ENCODE measurements around the gene MICAL2.

The MICAL2 gene

GRCh38 chr11:12183827-12184620, 73.6 kb downstream of the MICAL2 start:
- in situ Hi-C loops (cut with MboI; ENCODE audit: low sequenced_read_pairs): no loop called here

DNA sequence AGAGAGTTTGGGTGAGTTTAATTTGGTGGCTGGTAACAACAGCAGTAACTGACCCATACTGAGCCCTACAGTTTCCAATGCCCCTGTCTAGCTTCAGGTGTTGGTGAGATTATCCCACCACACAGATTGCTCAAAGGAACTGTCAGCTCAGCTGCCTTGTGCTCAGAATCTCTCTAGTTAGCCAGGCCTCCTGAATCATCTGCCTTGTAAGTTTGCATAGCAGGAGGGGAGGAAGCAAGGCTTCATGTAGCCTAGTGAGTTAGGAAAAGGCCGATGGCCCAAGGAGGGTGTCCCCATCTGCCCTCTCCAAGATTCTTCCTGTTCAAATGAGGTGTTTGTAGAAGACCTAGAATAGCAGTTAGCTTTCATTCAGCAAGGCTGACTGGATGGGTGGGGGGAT, 74.3 kb downstream of the MICAL2 start:
- in situ Hi-C loops (cut with MboI; ENCODE audit: low sequenced_read_pairs): no loop called here

- in situ Hi-C loops (cut with MboI; ENCODE audit: low sequenced_read_pairs): no loop called here
These were observed 74.8 kb downstream of the MICAL2 start for GRCh38 chr11:12185106-12185690.

GRCh38 chr11:12185914-12186313, 75.5 kb downstream of the MICAL2 start:
- in situ Hi-C loops (cut with MboI; ENCODE audit: low sequenced_read_pairs): no loop called here

GRCh38 chr11:12186701-12187100, 76.3 kb downstream of the MICAL2 start:
- in situ Hi-C loops (cut with MboI; ENCODE audit: low sequenced_read_pairs): no loop called here

DNA sequence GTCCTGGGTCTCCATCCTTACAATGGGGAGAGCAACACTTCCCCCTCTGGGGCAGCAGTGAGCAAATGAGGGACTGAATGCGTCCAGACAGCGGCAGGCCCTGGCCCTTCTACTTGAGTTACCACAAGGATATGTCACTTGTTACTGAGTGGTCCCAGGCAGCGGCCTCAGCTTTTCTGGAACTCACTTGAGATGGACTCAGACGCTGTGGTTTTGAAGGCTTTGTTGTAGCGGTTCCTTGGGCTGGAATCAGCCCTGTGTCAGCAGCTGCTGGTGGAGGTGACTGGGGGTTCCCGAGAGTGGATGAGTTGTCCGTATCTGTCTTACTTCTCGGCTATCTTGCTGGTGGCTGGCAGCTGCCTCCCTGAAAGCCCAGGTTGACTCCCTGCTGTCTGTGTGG, 77.0 kb downstream of the MICAL2 start:
- in situ Hi-C loops (cut with MboI; ENCODE audit: low sequenced_read_pairs): no loop called here

DNA sequence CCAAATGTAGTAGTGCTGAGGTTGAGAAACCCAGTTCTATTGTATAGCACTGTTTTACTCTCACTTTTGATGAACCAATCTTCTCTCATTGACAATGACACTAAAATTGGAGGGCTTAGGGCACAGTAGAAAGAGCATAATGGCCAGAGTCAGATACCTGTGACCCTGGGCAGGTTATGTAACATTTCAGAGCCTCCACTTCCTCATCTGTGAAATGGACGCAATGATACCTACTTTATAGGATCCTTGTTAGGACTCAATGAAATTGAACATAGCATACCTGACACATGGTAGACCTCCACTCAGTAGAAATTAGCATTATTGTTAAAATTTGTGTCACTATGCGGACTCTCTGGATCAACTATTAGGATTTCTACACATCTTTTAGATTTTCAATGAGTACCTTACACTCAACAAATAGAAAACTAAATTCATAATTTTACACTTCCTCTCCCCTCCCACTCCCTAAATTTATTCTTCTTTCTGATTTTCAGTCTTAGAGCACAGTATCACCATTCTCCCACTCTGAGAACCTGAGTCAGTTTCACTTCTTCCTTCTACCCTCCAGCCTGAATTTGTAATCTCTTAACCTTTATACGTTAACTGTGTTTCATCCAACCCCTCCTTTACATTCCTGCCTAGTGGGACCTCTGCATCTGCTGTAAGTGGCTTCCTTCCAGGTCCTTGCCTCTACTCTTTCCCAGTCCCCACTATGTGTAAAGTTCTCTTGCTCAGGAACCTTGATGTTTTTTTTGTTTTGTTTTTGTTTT, 78.3 kb downstream of the MICAL2 start:
- in situ Hi-C loops (cut with MboI; ENCODE audit: low sequenced_read_pairs): no loop called here

DNA sequence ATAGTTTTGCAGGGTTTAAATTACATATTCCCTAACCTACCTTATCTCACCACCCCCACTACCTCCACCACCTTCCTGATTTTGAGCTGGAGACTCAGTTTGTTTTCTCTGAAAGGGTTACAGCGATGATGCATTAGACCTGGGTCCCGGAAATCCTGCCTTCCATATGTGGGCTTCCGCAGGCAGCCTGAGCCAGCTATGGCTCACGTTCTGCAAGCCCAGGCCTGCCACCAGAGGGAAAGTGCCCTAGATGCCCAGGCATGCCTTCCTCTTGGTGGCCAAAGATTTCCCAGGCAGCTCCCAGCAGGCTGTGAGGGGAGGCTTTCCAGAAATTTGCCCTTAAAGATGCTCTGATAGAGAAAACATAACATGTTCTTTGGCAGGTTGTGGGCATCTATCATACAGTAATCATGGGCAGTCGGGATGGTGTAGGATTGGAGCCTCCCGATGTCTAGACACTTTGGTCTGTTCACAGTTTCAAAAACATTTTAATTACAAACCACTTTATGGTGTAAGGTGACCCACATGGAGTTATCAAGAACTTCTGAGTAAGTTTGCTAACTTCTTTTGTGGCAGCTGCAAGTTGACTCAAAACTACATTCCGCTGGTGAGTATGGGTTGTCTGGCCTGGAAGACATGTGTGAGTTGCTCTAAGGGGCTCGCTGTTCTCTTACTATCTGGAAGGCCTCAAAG, 79.3 kb downstream of the MICAL2 start:
- in situ Hi-C loops (cut with MboI; ENCODE audit: low sequenced_read_pairs): no loop called here

DNA sequence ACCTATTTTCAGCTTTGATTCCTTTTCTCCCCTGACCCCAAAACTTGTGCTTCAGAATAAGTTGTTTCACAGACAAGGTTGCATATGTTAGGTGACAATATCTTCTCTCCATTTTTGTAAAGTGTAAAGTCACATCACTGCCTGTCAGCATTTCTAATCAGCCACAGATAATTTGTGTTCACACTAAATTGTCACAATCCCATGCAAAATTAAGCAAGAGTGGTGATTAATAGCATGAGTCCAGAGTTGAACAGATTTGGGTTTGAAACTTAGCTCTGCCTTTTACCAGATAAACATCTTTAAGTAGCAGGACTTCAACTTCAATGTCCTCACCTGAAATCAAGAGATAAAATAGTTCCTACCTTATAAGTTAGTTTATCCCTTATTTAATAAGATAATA, 80.1 kb downstream of the MICAL2 start:
- in situ Hi-C loops (cut with MboI; ENCODE audit: low sequenced_read_pairs): no loop called here

DNA sequence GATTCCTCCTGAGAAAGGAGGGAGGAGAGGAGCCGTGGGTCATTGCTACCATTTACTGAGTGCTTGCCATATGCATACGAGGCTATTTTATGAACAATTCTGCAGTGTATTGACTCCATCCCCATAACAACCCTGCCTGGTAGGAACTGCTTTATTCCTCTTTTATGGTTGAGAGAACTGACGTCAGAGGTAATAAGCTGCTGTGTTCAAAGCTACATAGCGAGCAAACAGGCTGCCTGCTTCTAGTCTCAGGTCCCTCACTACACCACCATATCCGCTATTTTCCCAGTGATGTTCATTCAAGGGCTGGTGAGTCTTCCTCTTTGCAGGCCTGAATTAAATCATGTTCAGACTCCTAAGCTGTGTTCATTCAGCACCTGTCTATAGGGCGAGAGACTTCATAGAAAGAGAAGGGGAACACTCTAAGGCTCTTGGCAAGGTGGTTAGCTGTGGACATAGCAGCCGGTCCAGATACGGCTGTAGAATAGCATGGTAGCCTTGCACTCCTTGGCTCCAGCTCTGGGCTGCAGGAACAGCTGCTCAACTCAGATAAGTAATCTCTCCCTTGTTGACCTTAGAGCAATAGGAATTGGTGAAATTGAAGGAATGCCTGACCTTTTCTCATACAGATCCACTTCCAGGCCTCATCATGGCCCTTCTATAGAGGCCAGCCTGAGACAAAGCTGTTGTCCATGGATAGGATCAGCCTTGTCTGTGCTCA, 82.6 kb downstream of the MICAL2 start:
- in situ Hi-C loops (cut with MboI; ENCODE audit: low sequenced_read_pairs): no loop called here

- in situ Hi-C loops (cut with MboI; ENCODE audit: low sequenced_read_pairs): no loop called here
These were observed 83.3 kb downstream of the MICAL2 start for GRCh38 chr11:12193515-12194336.

DNA sequence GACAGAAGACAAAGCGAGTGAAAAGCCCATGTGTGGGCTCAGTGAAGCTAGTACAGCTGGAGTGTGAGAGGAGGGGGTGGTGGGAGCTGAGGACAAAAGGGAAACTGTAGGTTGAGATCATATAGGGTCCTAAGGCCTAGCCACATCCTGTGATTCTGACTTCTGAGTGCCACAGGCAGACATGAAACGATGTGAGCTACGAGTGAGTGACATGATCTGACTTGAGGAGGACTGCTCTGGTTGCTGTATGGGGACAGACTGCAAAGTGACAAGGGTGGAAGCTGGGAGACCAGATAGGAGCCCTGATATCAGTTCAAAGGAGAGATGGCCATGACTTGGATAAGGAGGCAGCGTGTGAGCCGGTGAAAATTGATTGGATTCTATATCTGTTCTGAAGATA, 85.4 kb downstream of the MICAL2 start:
- in situ Hi-C loops (cut with MboI; ENCODE audit: low sequenced_read_pairs): no loop called here

- in situ Hi-C loops (cut with MboI; ENCODE audit: low sequenced_read_pairs): no loop called here
These were observed 85.9 kb downstream of the MICAL2 start for GRCh38 chr11:12196308-12196707.

DNA sequence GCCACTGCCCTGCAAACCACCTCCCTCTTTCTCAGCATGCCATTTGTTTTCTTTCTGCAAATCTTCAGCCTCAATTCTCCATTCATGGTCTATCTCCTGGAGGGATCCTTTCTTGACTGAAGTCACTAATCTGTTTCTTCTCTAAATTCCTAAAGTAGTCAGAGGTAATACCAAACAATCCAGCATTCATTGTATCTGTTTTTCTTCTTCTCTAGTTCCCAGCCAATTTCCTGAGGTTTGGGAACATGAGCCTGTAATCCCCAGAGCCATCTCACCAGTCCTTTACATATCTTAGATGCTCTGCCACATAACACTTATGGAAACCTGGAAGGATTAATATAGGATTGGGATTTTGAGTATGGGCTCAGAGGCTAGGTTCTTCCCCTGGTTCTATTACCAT, 86.5 kb downstream of the MICAL2 start:
- in situ Hi-C loops (cut with MboI; ENCODE audit: low sequenced_read_pairs): no loop called here

DNA sequence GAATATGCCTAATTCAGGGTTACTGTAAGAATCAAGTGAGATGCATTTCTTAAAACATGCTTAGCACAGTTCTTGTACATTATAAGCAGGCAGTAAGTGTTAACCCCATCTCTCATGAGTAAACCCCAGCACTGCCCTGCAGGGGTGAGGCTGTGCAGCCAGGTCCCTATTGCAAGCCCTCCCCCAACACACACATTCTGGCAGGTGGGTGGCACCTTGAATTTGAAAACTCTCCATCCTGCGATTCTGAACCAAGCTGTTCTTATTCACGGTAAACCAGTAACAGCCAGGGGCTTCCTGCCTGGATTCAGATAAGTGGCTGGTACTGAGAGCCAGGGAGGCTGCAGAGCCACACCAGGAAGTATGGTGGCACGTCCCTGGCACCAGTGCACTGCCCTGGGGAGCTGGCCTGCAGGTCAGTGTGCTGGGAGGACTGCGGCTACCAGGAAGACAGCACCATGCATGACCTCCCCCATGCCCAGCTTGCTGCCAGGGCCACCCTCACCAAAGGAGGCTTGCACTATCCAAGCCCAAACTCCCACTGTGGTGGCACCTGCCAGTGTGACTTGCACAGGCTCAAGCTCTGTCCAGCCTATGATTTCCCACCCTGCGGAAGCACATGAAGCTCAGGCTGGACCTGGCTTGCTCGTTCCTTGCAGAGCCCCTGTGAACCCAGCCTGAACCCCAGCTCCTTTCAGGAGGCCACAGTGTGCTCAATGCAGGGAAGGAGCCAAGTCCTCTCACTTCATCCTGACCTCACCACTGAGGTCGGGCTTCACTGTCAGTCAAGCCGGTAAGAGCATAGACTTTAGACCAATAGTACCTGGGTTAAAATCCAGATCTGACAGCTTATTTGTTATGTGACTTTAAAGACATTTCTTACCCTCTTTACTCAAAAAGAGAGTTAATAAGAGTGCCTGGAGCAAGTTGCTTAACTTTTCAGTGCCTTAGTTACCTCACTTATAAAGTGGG, 88.1 kb downstream of the MICAL2 start:
- in situ Hi-C loops (cut with MboI; ENCODE audit: low sequenced_read_pairs): no loop called here

- in situ Hi-C loops (cut with MboI; ENCODE audit: low sequenced_read_pairs): no loop called here
These were observed 89.0 kb downstream of the MICAL2 start for GRCh38 chr11:12199231-12199948.

- in situ Hi-C loops (cut with MboI; ENCODE audit: low sequenced_read_pairs): no loop called here
These were observed 90.0 kb downstream of the MICAL2 start for GRCh38 chr11:12200279-12200990.

All from HL-60/S4 treated with phorbol 12-myristate 13-acetate at 8.2 ng/mL for 4 days and 3 days (cell line).